Fibroblast of villous mesenchyme (primary cell): ENCODE measurements around the gene EMC10. TPM values are rescaled to one million over a fixed set of nuclear protein-coding genes. Genes with fewer than 3 reads are reported as not detected.

Source experiments
- DNase-seq: peaks from one replicate; pipeline ENCODE4 v3.0.0-alpha.2; 2010; ENCODE audit warnings: low read depth
- H3K4me3 ChIP-seq: 2 replicates; pipeline ENCODE4 v1.5.1; 2011; ENCODE audit warnings: low read depth, mild to moderate bottlenecking, low read length
- CTCF ChIP-seq: IDR thresholded peaks from 2 replicates; pipeline ENCODE4 v1.5.1; 2012; ENCODE audit warnings: low read depth, mild to moderate bottlenecking, low read length; ENCODE audit not compliant: insufficient read depth
- total RNA-seq: library from RNA; depleted of rRNA; stranded (reverse); fragments of >200 nt; gene quantifications from 2 replicates; pipeline ENCODE4 v1.2.3, GENCODE V29; 2012

The EMC10 gene
- total RNA-seq, 1 donor: 40.6 TPM

- DNase-seq: peak; percentile 8
- TF ChIP-seq CTCF: no peak
- peak overlapping the region; percentile 95 for H3K4me3 ChIP-seq
Observed at GRCh38 chr19:50510121-50510670, 33.9 kb downstream of the EMC10 start.

GRCh38 chr19:50510700-50511068 is 34.4 kb downstream of the EMC10 start:
- H3K4me3 ChIP-seq: peak overlapping the region; percentile 95
- DNase-seq: no peak
- no peak for TF ChIP-seq CTCF

- H3K4me3 ChIP-seq: peak within 1 kb of the TSS; percentile 95
- no peak for TF ChIP-seq CTCF
- peak; percentile 100 for DNase-seq
Observed at GRCh38 chr19:50511069-50511822, 34.9 kb downstream of the EMC10 start, which contains the start of gene JOSD2. Gene JOSD2 (minus strand): TSS chr19:50511191. CDS start chr19:50510431, 760 bp downstream.

GRCh38 chr19:50512112-50512998 is 36.0 kb downstream of the EMC10 start:
- peak overlapping the region; percentile 95 for H3K4me3 ChIP-seq
- no peak for TF ChIP-seq CTCF
- DNase-seq: no peak

- no peak for TF ChIP-seq CTCF
- H3K4me3 ChIP-seq: no peak overlapping the region
- no peak for DNase-seq
Observed at GRCh38 chr19:50512999-50513745, 36.9 kb downstream of the EMC10 start.

- no peak for DNase-seq
- no peak within 1 kb of the TSS for H3K4me3 ChIP-seq
- TF ChIP-seq CTCF: no peak
Observed at GRCh38 chr19:50513746-50514345, 37.5 kb downstream of the EMC10 start, which contains the start of gene ASPDH. Gene ASPDH (minus strand): TSS chr19:50513913. CDS start chr19:50513823, 90 bp downstream.
